ENCODE data around the gene KIF26A.
"Not testable (repeated sequence)": the region's sequence is repeated elsewhere in the genome, so short reads cannot be mapped to it uniquely, and the experiment has no call there.

Gene KIF26A

GRCh38 chr14:104225278-104226190 lies 87.1 kb downstream of the KIF26A start:
- not testable (repeated sequence) for FAIRE-seq

DNA sequence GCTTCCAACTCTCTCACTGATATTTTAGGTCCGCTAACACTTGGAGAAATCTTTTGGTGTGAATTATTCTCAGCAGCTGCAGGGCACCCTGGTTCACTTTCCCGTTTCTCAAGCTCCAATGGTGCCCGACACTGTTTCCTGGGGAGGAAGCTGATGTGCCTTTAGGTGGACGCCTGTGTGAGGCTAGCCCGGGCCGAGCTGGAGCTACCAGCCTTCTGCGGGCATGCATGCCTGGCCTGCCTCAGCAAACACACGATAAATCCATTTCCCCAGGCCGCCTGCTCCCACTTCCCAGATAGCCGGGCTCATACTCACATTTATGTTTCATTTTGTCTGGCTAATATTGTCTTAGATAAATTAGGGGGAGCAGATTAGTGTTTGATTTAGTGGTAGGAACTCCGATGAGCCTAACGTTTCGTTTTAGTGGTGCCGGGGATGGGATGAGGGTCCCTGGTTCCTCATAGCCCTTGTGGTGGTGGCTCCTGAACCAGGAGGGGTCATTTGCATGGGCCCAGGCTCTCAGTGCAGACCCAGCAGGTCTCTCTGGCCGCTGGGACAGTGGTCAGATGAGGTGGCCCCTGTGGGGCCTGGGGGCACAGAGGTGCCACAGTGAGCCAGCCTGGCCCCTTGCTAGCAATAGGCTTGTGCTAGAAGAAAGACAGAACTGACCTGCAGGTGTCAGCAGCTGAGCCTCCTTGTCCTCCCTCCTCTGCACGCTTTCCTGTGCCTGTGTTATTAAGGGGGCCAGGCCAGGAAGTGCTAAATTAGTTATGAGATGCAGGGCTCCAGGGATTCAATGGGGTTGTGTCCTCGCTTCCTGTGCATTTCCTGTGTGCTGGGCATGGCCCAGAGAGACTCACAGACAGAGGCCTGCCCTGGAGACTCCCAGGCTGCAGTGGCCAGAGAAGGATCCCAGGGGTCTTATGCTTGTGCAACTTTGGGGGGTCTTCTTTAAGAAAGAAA lies 88.3 kb downstream of the KIF26A start:
- no peak for FAIRE-seq

DNA sequence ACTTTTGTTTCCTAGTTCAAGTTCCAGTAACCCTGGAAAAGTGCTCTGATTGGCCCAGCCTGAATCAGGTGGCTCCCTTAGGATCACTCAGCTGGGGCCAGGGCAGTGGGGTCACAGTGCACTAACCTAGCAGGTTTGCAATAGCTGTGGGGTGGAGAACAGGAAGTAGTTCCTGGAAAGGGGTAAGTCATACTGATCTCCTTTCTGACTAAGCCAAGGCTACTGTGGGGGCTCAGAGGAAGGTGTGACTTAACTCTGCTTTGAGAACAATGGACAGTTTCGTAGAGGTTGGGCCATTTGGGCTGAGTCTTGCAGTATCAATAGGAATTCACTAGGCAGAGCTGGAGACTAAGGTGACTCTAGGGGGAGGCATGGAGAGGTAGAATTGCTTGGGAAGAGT lies 89.4 kb downstream of the KIF26A start:
- no peak for FAIRE-seq

DNA sequence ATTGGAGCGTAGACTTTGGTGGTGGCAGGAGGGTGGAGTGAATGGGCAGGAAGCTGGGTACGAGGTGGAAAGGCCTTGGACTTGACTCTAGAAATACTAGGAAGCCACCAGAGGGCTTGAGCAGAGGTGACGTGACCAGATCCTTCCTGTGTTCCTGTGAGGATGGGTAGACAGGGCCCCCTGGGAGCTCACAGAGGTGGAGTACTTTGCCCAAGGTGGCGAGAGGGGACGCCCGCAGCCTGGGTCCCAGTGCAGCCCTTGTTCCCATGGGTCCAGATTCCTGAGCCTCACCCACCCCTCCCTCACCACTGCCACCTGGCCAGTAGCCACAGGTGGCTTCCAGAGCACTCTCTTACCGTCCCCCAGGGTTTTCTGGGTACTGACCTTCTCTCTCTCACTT lies 89.8 kb downstream of the KIF26A start:
- no peak for FAIRE-seq

DNA sequence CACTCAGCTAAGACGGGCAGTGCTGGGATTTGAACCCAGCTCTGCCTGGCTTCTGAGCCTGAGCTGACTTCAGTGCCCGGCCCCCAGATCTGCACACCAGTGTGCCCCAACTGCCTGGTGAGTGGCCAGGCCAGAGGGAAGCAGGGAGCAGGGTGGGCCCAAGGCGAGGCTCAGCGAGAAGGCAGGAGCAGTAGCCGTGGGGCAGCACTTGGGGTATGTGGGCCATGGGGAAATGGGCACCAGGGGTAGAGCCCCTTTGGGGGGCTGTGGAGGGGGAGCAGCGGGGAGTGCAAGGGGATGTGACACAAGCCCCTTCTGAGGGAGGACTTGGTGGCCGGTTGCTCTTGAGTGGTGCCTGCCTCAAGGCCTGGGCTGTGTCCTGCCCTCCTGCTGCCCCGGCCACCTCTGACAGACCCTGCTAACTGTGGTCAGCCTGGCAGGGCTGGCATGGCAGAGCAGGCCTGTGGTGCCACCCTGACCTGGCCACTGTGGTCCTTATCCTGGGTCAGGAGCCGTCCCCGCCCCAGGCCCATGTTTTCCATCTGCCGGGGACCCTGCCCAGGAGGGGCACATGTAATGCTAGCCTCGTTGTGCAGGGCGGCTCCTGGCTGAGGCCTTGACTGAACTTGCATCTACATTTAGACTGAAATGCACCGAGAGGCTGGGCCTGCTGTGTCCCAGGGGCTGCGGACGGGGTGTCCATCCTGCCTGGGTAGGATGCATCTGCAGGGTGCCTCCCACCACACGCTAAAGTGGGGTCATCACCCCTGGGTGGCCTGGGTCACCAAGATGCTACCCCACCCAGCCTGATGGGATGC lies 90.5 kb downstream of the KIF26A start:
- FAIRE-seq, result no peak

DNA sequence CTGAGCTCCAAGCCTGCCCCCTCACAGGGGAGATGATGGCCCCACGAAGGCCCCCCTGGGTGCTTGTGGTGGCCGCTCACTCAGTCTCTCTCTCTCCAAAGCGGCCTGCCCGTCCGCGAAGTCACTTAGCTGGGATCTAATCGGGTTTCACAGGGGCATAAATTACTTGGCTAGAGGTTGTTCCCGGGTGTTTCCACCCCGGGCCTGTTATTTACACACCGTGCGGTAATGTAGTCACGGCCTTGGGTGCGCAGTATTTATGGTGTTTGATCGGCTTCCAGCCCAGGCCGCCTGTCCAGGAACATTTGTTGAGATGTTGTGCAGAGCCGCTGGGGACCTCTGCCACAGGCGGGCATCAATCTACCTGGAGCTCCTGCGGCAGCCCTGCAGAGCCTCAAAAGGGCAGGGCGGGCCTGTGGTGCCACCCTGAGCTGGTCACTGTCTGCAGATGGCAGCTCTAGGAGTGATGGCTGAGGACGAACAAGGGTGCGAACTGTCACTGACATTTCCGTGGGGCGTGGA lies 91.2 kb downstream of the KIF26A start:
- no peak for FAIRE-seq

- no peak for FAIRE-seq
Measured at GRCh38 chr14:104230119-104230815, 91.9 kb downstream of the KIF26A start.

Data from islet of Langerhans (tissue), 1 donor.